Fibroblast of lung (primary cell): ENCODE data around the gene PCIF1. TPM values are rescaled to one million over a fixed set of nuclear protein-coding genes. Genes with fewer than 3 reads are reported as not detected.

Source experiments
- DNase-seq, 2 donors: peaks; one replicate each; pipeline versions ENCODE4 v3.0.0 to v3.0.0-alpha.2; 2010; ENCODE audit warnings: low read depth in 2 of 2
- H2AFZ ChIP-seq: 2 replicates; pipeline ENCODE4 v1.5.1; 2012; ENCODE audit warnings: low read length, control low read depth, inconsistent platforms
- H3K27ac ChIP-seq: 2 replicates; pipeline ENCODE4 v1.5.1; 2011; ENCODE audit warnings: low read length, control low read depth; ENCODE audit not compliant: insufficient read depth
- H3K27me3 ChIP-seq: 2 replicates; pipeline ENCODE4 v1.5.1; 2011; ENCODE audit warnings: mild to moderate bottlenecking, low read length; ENCODE audit not compliant: control insufficient read depth, insufficient read depth
- H3K36me3 ChIP-seq: 2 replicates; pipeline ENCODE4 v1.5.1; 2011; ENCODE audit warnings: low read length; ENCODE audit not compliant: control insufficient read depth, insufficient read depth
- H3K4me1 ChIP-seq: 2 replicates; pipeline ENCODE4 v1.5.1; 2011; ENCODE audit warnings: low read length; ENCODE audit not compliant: control insufficient read depth, insufficient read depth; ENCODE audit errors: extremely low read depth
- H3K4me2 ChIP-seq: 2 replicates; pipeline ENCODE4 v1.5.1; 2011; ENCODE audit warnings: low read length, control low read depth; ENCODE audit not compliant: insufficient read depth; ENCODE audit errors: extremely low read depth
- H3K4me3 ChIP-seq, 4 experiments: fragments of 200-600 bp in 1 of 4; sonication (generic) in 1 of 4; replicated peaks in 1 of 4; 2 replicates each; pipeline ENCODE4 v1.5.1; 2011 to 2016; ENCODE audit warnings: low read length in 4 of 4, low read depth in 3 of 4, mild to moderate bottlenecking in 3 of 4, control low read depth in 2 of 4, inconsistent platforms in 1 of 4, mixed read lengths in 1 of 4; ENCODE audit not compliant: insufficient read depth in 1 of 4; ENCODE audit errors: control extremely low read depth in 1 of 4
- H3K79me2 ChIP-seq: 2 replicates; pipeline ENCODE4 v1.5.1; 2012; ENCODE audit warnings: mild to moderate bottlenecking, low read length, inconsistent platforms; ENCODE audit not compliant: control insufficient read depth, insufficient read depth
- H3K9ac ChIP-seq: 2 replicates; pipeline ENCODE4 v1.5.1; 2011; ENCODE audit warnings: mild to moderate bottlenecking, low read length, control low read depth; ENCODE audit not compliant: insufficient read depth
- H3K9me3 ChIP-seq: 2 replicates; pipeline ENCODE4 v1.5.1; 2012; ENCODE audit warnings: low read depth, low read length; ENCODE audit not compliant: control insufficient read depth, insufficient read depth
- H4K20me1 ChIP-seq: 2 replicates; pipeline ENCODE4 v1.5.1; 2011; ENCODE audit warnings: low read length; ENCODE audit not compliant: control insufficient read depth, insufficient read depth; ENCODE audit errors: extremely low read depth
- CTCF ChIP-seq, 2 donors: IDR thresholded peaks in 1 of 2; conservative IDR thresholded peaks in 1 of 2; 1 replicate in 1 of 2; 2 replicates in 1 of 2; pipeline ENCODE4 v1.5.1; 2011 to 2012; ENCODE audit warnings: low read length in 2 of 2, control low read depth in 1 of 2, inconsistent platforms in 1 of 2, low read depth in 1 of 2, mild to moderate bottlenecking in 1 of 2
- EZH2 ChIP-seq: IDR thresholded peaks from 2 replicates; pipeline ENCODE4 v1.5.1; 2012; ENCODE audit warnings: low read length, control low read depth, mild to moderate bottlenecking; ENCODE audit errors: missing control alignments
- polyA plus RNA-seq, 2 donors: library from polyadenylated mRNA; depleted of rRNA in 1 of 2; stranded (reverse) in 1 of 2; unstranded in 1 of 2; fragments of >200 nt; gene quantifications; 2 replicates each; pipeline ENCODE4 v1.2.1, GENCODE V29; 2011 to 2012; ENCODE audit warnings: missing spikeins in 1 of 2
- total RNA-seq: library from RNA; depleted of rRNA; stranded (reverse); fragments of >200 nt; gene quantifications from 2 replicates; pipeline ENCODE4 v1.2.1, GENCODE V29; 2014

PCIF1 gene
- total and polyA plus RNA-seq, 2 donors (not counting 1 experiment from before 2014, with no cell fraction given), result 9.9 to 16.0 TPM

GRCh38 chr20:45948261-45948733 lies 13.8 kb downstream of the PCIF1 start:
- TF ChIP-seq CTCF (conservative IDR thresholded peaks at IDR 0.05 in 1 of 2, IDR thresholded peaks at IDR 0.05 in 1 of 2; ENCODE audit: low read depth in 1 of 2, low read length in 2 of 2) (no peak), EZH2 (no peak)
- peaks cover 2% of the 10 kb centered on the region for H3K4me1 ChIP-seq
- no peaks in the 10 kb centered on the region for H3K27me3 ChIP-seq
- H2AFZ ChIP-seq, result no peak overlapping the region
- no peaks in the 10 kb centered on the region for H3K9me3 ChIP-seq
- no peak for DNase-seq
- no peaks in the 10 kb centered on the region for H3K79me2 ChIP-seq
- no peak overlapping the region for H3K4me3 ChIP-seq
- H3K27ac ChIP-seq, result no peak overlapping the region
- no peak overlapping the region for H3K9ac ChIP-seq
- H3K4me2 ChIP-seq, result no peak overlapping the region
- peaks cover 70% of the 10 kb centered on the region for H3K36me3 ChIP-seq
- no peaks in the 10 kb centered on the region for H4K20me1 ChIP-seq

GRCh38 chr20:45948742-45949541 lies 14.5 kb downstream of the PCIF1 start:
- Histone ChIP-seq H2AFZ (no peak overlapping the region), H4K20me1 (no peaks in the 10 kb centered on the region), H3K4me2 (no peak overlapping the region), H3K36me3 (peaks cover 71% of the 10 kb centered on the region), H3K9me3 (no peaks in the 10 kb centered on the region), H3K27ac (no peak overlapping the region), H3K4me1 (peaks cover 2% of the 10 kb centered on the region), H3K4me3 (no peak overlapping the region), H3K27me3 (no peaks in the 10 kb centered on the region), H3K79me2 (no peaks in the 10 kb centered on the region), H3K9ac (no peak overlapping the region)
- TF ChIP-seq CTCF (conservative IDR thresholded peaks at IDR 0.05 in 1 of 2, IDR thresholded peaks at IDR 0.05 in 1 of 2; ENCODE audit: low read depth in 1 of 2, low read length in 2 of 2), result no peak
- TF ChIP-seq EZH2, result no peak
- DNase-seq, result no peak

- no peak overlapping the region for H3K4me3 ChIP-seq
- H3K79me2 ChIP-seq, result no peaks in the 10 kb centered on the region
- H3K27ac ChIP-seq, result no peak overlapping the region
- no peak overlapping the region for H2AFZ ChIP-seq
- peaks cover 69% of the 10 kb centered on the region for H3K36me3 ChIP-seq
- no peaks in the 10 kb centered on the region for H3K27me3 ChIP-seq
- H3K4me1 ChIP-seq, result peaks cover 2% of the 10 kb centered on the region
- no peak for DNase-seq
- H3K9me3 ChIP-seq, result no peaks in the 10 kb centered on the region
- no peaks in the 10 kb centered on the region for H4K20me1 ChIP-seq
- no peak for TF ChIP-seq EZH2
- TF ChIP-seq CTCF (conservative IDR thresholded peaks at IDR 0.05 in 1 of 2, IDR thresholded peaks at IDR 0.05 in 1 of 2; ENCODE audit: low read depth in 1 of 2, low read length in 2 of 2), result no peak
- H3K4me2 ChIP-seq, result no peak overlapping the region
- H3K9ac ChIP-seq, result no peak overlapping the region
These were observed 15.3 kb downstream of the PCIF1 start for GRCh38 chr20:45949542-45950329.
